Medulla oblongata (tissue), 1 donor: ENCODE data around the gene ARHGEF40.

Experiments used
- DNase-seq: peaks from one replicate; pipeline ENCODE4 v3.0.0-alpha.2; 2015; ENCODE audit errors: extremely low spot score

The ARHGEF40 gene

GRCh38 chr14:21098076-21098891 is 28.2 kb downstream of the ARHGEF40 start, which contains the start of gene ZNF219:
TSS of gene ZNF219 (minus strand) at chr14:21098655. CDS start at chr14:21093591, 5,064 bp downstream.
- DNase-seq = peak; percentile 52

GRCh38 chr14:21098892-21099595 is 28.9 kb downstream of the ARHGEF40 start:
- no peak for DNase-seq

DNA sequence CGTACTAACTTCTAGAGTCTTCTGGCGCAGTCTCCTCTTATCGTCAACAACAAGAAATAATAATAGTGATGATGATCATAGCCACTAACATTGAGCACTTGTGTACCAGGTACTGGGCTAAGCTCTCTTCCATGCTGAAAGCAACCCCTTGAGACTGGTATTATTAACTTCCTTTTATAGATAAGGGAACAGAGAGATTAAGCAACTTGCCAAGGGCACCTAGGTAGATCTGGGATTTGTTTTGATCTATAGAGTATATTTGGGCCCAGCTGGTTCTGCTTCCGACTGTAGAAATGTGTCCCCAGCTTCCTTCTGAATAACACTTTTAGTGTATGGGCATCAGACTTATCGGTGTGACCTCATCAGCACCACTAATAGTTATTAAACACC is 29.5 kb downstream of the ARHGEF40 start:
- DNase-seq = no peak

GRCh38 chr14:21100931-21101330 is 30.8 kb downstream of the ARHGEF40 start, which contains the start of gene TMEM253:
TSS of gene TMEM253 (plus strand) at chr14:21101066. CDS start at chr14:21101344, 278 bp downstream.
- no peak for DNase-seq

- DNase-seq = no peak
These were observed 31.8 kb downstream of the ARHGEF40 start for GRCh38 chr14:21101802-21102413.

GRCh38 chr14:21102521-21103410 is 32.7 kb downstream of the ARHGEF40 start:
- no peak for DNase-seq

GRCh38 chr14:21103411-21103709 is 33.3 kb downstream of the ARHGEF40 start:
- no peak for DNase-seq

DNA sequence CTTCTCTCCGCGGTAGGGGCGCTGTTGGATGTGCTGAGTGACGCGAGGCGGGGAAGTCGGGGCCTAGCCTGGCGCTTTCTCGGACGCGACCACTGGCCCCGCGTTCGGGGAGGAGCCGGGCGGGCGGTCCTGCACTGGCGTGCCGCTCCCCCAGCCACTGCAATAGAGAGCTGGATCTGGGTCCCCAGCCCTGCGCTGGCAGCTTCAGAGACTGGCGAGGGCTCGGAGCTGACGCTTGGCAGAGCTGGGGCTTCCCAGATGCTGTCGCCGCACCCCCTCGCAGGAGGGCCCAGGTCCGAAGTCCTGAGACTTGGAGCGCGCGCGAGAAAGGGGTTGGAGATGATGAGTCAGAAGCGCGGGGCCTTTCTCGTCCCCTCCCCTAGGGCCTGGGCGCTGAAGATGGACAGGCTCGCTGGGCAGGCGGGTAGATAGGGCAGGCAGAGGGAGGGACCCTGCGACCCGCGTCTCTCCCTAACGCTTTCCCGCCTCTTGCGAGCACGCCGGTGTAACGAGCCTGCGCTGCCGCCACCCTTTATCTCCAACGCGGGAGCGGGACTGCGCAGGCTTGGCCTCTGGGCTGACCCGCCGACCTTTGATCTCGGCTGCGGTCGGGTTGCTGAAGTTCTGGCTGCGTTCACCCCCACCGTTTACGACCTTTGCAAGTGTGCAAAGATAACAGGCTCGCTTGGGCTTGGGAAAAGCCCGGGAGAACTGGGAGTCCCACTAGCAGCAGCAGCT is 33.8 kb downstream of the ARHGEF40 start:
- DNase-seq = peak; percentile 99

DNA sequence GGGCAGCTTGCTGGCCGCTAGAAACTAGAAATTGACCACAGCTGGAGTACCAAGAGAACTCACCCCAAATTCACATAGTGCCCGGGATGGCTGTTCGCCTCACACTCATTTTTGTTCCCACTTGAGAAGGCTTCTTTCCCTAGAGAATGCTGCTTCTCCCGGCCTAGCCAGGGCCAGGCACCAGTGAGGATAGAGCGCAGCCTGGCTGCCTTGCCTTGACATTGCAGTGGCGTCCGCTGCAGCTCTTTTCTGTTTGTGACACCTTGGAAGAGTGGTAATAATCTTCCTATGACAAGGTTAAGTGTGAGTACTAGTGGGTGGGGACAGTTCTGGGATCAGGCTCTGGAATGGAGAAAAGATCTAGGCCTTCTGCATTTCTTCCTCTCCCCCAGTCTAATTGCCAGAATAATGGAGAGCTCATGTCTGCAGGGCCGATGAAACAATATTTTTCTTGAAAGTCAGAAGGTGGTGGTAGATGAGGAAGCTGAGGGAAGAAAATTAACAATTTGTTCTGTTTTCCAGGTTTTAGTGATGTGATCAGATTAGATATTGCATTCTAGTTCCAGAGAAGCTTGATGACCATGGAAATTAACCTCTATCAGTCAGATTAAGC is 34.5 kb downstream of the ARHGEF40 start:
- DNase-seq = peak; percentile 91

DNA sequence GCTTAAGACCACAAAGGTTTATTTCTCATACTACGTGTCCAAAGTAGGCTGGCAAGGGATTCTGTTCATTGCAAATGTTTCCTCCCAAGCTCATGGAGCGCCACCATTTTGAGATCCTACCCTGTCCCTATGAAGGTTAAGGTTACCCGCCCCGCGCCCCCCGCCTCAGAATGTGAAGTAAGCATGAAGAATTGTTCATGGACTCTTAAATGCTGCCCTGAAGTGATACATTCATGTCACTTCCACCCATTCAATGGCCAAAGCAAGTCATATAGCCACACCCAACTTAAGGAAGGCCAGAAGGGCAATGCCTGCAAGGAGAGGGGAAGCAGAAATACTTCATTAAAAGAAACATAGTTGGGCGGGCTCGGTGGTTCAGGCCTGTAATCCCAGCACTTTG is 35.0 kb downstream of the ARHGEF40 start:
- no peak for DNase-seq

DNA sequence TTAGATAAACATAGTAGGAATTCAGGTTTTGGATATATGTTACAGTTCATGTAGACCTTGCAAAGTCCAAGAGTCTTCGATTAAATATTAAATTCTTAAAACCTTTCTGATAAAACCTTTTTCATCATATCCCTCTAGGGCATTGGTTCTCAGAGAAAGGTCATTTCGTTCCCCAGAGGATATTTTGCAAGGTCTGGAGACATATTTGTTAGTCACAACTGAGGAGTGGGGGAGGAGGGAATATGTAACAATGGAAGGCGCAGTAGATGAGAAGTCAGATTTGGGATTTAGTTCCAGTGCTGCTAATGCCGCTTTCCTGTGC is 36.0 kb downstream of the ARHGEF40 start:
- no peak for DNase-seq

- peak; percentile 91 for DNase-seq
These were observed 36.6 kb downstream of the ARHGEF40 start for GRCh38 chr14:21106498-21107282.

GRCh38 chr14:21107283-21107800 is 37.2 kb downstream of the ARHGEF40 start:
- DNase-seq = no peak

DNA sequence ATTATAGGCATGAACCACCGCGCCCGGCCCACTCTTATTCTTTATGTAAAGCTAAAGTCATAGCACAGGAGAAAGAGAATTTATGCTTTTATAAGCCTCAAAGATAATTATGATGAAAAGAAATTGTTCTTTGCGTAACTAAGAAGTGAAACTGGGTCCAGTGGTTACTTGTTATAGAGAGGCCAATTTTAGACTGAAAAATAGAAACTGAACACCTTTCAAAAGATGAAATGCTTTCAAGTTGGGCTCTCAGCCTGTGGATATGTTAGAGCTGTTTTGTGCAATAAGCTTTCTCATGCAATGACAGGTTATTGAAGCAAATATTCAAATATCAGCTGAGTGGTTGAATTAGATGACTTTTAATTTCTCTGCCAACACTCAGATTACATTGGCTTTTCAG is 38.7 kb downstream of the ARHGEF40 start:
- DNase-seq = no peak

DNA sequence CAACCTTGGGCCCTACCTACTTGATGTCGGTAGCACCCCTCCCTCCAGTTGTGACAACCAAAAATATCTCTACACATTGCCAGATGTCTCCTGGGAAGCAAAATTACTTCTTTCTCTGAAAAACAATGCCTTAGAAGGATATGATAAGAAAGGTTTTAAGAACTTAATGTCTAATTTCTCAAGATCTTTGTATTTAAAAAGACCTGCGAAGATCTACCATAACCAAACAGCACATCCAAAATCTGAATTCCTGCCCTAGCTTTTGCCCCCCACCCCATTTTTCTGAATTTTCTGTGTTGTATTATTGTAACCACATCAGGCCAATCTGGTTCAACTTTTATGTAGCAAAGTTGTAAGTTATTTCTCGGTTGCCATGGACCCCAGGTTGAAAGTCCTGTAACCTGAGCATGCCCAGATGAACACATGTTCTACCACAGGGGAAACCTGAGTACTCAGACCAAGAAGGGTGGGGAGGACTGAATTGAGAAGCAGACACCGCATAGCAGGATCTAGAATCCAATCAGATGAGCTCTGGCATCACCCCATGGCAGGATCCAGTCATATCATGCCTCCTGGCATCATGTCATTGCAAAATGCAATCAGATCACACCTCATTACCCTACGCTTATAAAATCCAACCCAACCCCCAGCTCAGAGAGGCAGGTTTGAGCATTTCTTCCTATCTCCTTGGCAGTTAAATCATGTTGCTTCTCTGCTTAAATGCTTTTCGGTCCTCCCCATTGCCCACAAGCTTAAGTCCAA is 39.5 kb downstream of the ARHGEF40 start:
- DNase-seq = no peak

DNA sequence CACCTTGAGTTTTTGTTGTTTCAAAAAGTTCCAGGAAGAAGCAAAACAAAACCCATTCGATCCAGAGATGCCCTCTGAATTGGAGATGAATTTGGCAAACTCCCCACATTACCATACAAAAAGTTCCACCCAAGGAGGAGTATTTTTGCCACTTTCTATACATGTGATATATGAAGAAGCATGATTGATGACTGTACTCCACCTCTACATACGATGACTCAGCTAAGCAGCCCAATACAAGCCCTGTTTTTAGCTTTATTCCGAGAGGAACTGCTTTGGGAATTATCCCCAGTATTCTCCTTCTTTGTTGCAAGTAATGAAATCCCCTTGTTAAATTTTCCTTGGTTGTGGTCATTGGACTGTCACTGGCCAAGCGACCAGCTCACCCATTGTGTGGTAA is 42.2 kb downstream of the ARHGEF40 start:
- no peak for DNase-seq

GRCh38 chr14:21113369-21113768 is 43.3 kb downstream of the ARHGEF40 start:
- DNase-seq = no peak

GRCh38 chr14:21118933-21119332 is 48.8 kb downstream of the ARHGEF40 start:
- no peak for DNase-seq

DNA sequence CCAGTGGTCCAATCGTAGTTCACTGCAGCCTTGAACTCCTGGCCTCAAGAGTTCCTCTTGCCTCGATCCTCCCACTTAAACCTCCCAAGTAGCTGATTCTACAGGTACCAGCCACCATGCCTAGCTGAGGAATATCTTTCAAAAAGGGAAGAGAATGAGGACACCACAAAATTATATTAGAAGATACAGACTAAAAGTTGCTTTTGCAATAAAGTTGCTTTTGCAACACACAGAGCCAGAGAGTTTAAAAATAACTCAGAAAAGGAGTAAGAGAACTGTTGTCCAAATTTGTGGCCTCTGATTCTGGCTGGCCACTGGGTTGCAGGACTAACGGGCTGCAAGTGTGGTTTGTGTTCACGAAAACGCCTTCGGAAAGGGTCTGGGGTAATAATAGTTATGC is 50.6 kb downstream of the ARHGEF40 start:
- DNase-seq = no peak
